Esophagus muscularis mucosa (tissue), 3 donors: Measurements from ENCODE around the gene TOX2.

Experiments
- POLR2A ChIP-seq: fragments of 450-650 bp; IDR thresholded peaks from one replicate; pipeline ENCODE4 v1.6.1; 2017; ENCODE audit warnings: antibody characterized with exemption, moderate library complexity, mild to moderate bottlenecking, low read depth
- TF ChIP-seq, protein P1 (sequence below), 3 experiments: fragments of 200-600 bp in 2 of 3; fragments of 450-650 bp in 1 of 3; sonication (generic) in 2 of 3; IDR thresholded peaks; one replicate each; pipeline ENCODE4 v1.5.1; 2017 to 2019; ENCODE audit warnings: antibody characterized with exemption in 3 of 3, mild to moderate bottlenecking in 2 of 3, moderate library complexity in 1 of 3

GRCh38 chr20:43972051-43972450 is 57.4 kb downstream of the TOX2 start:
- TF ChIP-seq POLR2A = no peak
- TF ChIP-seq, protein P1, sequence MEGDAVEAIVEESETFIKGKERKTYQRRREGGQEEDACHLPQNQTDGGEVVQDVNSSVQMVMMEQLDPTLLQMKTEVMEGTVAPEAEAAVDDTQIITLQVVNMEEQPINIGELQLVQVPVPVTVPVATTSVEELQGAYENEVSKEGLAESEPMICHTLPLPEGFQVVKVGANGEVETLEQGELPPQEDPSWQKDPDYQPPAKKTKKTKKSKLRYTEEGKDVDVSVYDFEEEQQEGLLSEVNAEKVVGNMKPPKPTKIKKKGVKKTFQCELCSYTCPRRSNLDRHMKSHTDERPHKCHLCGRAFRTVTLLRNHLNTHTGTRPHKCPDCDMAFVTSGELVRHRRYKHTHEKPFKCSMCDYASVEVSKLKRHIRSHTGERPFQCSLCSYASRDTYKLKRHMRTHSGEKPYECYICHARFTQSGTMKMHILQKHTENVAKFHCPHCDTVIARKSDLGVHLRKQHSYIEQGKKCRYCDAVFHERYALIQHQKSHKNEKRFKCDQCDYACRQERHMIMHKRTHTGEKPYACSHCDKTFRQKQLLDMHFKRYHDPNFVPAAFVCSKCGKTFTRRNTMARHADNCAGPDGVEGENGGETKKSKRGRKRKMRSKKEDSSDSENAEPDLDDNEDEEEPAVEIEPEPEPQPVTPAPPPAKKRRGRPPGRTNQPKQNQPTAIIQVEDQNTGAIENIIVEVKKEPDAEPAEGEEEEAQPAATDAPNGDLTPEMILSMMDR (IDR thresholded peaks at IDR 0.05) = no peak
